ENCODE data around the gene PRKAG2.
"Not testable (repeated sequence)": the region's sequence is repeated elsewhere in the genome, so short reads cannot be mapped to it uniquely, and the experiment has no call there.

Gene PRKAG2

DNA sequence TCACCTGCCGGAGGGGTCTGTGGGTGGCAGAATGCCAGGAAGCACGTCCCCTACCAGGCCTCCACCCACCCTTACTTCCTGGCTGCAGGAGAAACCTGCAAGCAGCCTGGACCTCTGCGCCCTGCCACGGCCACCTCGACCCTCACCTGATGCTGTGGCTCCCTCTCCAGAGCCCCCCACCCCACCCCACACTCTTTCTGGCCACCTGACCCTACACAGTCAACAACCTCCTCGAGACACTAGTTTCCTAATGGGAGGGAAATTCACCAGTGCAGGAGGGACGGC lies 91.3 kb downstream of the PRKAG2 start:
- TF ChIP-seq CTCF (IDR thresholded peaks at IDR 0.05; ENCODE audit: low read depth, low read length, missing control alignments) = no peak
- DNase-seq (ENCODE audit: low read depth) = no peak
- in situ Hi-C loops (cut with HindIII; ENCODE audit: low sequenced_read_pairs) = no loop called here
- no peak overlapping the region for H3K4me3 ChIP-seq (ENCODE audit: low read depth, low read length)

GRCh38 chr7:151784853-151785680 lies 91.8 kb downstream of the PRKAG2 start:
- no peak overlapping the region for H3K4me3 ChIP-seq (ENCODE audit: low read depth, low read length)
- TF ChIP-seq CTCF (IDR thresholded peaks at IDR 0.05; ENCODE audit: low read depth, low read length, missing control alignments) = no peak
- in situ Hi-C loops (cut with HindIII; ENCODE audit: low sequenced_read_pairs) = no loop called here
- no peak for DNase-seq (ENCODE audit: low read depth)

DNA sequence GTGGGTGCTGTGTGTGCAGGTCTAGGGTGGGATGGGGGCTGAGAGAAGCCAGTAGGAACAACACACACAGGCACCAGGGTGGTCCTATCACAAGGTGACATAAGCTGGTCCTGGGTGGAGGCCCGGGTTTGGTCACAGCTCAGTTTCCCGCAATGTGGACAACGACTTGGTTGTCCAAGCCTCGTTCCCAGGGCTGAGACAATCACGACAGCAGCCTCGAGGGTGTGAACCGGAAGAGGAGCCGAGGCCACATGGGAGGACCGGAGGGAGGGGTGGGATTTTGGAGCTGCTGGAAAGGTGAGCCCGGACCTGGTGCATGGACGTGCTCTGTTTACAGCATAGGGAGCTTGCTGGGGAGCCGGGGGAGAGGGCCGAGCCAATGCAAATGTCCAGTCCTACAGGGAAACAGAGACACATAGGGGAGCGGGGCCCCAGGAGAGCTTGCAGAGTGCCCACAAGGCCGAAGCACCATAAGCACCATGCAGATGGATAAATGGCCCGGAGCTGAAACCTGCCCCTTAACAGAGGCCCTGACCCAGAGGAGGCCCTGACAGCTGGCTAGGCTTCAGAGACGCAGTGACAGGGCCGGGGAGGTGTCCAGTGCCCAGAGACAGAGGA lies 92.8 kb downstream of the PRKAG2 start:
- no peak for TF ChIP-seq CTCF (IDR thresholded peaks at IDR 0.05; ENCODE audit: low read depth, low read length, missing control alignments)
- no peak overlapping the region for H3K4me3 ChIP-seq (ENCODE audit: low read depth, low read length)
- no peak for DNase-seq (ENCODE audit: low read depth)
- in situ Hi-C loops (cut with HindIII; ENCODE audit: low sequenced_read_pairs) = no loop called here

DNA sequence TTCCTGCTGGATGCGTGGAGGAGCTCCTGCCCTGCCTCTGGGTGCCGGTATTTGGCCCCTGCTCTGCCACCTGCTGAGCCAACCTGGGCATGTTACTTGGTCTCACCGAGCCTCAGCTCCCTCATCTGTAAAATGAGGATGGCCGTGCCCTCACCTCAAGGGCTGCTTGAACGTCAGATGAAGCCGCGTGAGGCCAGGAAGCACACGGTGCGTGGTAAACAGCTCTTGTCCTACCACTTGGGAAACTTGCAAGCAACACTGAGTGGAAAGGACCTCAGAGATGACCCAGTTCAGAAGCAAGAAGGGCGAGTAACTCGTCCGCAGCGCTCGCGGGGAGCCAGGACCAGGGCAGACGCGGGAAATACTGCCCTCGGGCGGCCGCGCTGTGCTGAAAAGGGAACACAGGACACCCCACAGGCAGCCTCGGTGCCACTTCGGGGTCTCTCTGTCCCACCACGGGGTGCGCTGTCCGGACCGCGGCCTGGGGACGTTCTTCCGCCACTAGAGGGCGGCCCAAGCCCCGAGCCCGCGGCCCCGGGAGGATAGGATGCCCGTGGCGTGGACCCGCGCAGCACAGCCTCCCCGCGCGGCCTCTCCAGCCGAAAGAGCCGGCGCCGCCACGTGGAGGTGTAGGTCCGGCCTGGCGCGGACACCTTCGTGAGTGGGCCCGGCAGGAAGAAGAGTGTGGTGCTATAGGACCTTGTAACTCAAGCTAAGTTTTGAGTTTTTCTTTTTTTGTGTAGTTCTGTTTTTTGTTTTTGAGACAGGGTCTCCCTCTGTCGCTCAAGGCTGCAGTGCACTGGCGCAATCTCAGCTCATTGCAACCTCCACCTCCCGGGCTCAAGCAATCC lies 94.1 kb downstream of the PRKAG2 start:
- peak overlapping the region; percentile 23 for H3K4me3 ChIP-seq (ENCODE audit: low read depth, low read length)
- in situ Hi-C loops (cut with HindIII; ENCODE audit: low sequenced_read_pairs) = no loop called here
- TF ChIP-seq CTCF (IDR thresholded peaks at IDR 0.05; ENCODE audit: low read depth, low read length, missing control alignments) = peak; percentile 88
- DNase-seq (ENCODE audit: low read depth) = no peak

GRCh38 chr7:151782256-151782597 lies 94.7 kb downstream of the PRKAG2 start:
- H3K4me3 ChIP-seq (ENCODE audit: low read depth, low read length); DNase-seq (ENCODE audit: low read depth); in situ Hi-C loops (cut with HindIII; ENCODE audit: low sequenced_read_pairs): not testable (repeated sequence)

DNA sequence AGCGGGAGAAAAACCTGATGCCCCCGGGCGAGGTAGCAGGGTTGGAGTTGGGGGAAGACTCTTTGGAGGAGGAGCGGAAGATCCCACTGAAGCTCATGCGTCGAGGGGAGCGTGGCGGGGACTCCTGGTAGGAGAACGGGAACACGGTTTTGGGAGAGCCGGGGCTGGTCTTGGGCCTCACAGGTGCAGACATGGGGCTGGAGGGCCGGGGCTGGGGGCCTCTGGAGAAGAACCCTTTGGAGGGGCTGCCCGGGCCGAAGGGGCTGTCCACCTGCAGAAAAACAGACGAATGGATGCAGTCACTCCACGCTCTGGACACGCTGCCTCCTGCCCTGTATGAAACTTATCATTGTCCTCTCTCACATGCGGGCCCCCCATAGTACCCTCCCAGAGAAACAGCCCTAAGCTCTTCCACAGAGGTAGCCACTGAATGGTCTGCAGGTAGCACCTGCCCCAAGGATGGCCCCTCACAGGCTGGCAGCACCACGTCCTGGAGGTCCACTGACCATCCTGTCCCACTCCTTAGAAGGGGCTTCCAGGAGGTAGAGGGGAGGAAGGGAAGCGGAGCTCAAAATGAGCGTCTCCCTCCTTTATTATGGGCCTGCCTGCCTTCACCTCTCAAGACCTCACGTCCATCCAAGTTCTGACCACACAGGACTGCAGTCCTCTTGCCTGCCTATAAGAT lies 95.6 kb downstream of the PRKAG2 start:
- no peak for DNase-seq (ENCODE audit: low read depth)
- H3K4me3 ChIP-seq (ENCODE audit: low read depth, low read length) = no peak overlapping the region
- no peak for TF ChIP-seq CTCF (IDR thresholded peaks at IDR 0.05; ENCODE audit: low read depth, low read length, missing control alignments)
- in situ Hi-C loops (cut with HindIII; ENCODE audit: low sequenced_read_pairs) = no loop called here
